SU-DHL-6 (cell line): ENCODE measurements around the gene ANKH.

Experiments used
- H2AFZ ChIP-seq: fragments of 200-600 bp; sonication (generic); 2 replicates; pipeline ENCODE4 v1.6.1; 2014; ENCODE audit warnings: low read depth, mild to moderate bottlenecking, moderate library complexity, mixed read lengths, antibody characterized with exemption, low read length; ENCODE audit not compliant: severe bottlenecking
- H3F3A ChIP-seq: fragments of 200-600 bp; shearing (Covaris generic); 2 replicates; pipeline ENCODE4 v1.6.0; 2016; ENCODE audit warnings: antibody characterized with exemption, mild to moderate bottlenecking; ENCODE audit not compliant: insufficient read depth
- H3K27ac ChIP-seq: fragments of 200-600 bp; sonication (generic); 2 replicates; pipeline ENCODE4 v1.5.1; 2016; ENCODE audit warnings: low read depth, mild to moderate bottlenecking, low read length, moderate library complexity, mixed read lengths
- H3K27me3 ChIP-seq: fragments of 200-600 bp; sonication (generic), shearing (Covaris generic); 2 replicates; pipeline ENCODE4 v1.6.0; 2014; ENCODE audit warnings: mild to moderate bottlenecking, low read length
- H3K36me3 ChIP-seq: fragments of 200-600 bp; sonication (generic); 2 replicates; pipeline ENCODE4 v1.6.1; 2014; ENCODE audit warnings: mild to moderate bottlenecking, low read length, mixed read lengths
- H3K4me2 ChIP-seq: fragments of 300-600, 200-600 bp; shearing (Covaris generic), sonication (generic); 2 replicates; pipeline ENCODE4 v1.6.0; 2014; ENCODE audit warnings: low read length, low read depth, mild to moderate bottlenecking; ENCODE audit not compliant: poor library complexity, severe bottlenecking
- H3K4me3 ChIP-seq: fragments of 200-600 bp; sonication (generic); 2 replicates; pipeline ENCODE4 v1.5.1; 2014; ENCODE audit warnings: antibody characterized with exemption, low read length, mild to moderate bottlenecking, mixed read lengths; ENCODE audit not compliant: insufficient read depth, poor library complexity, severe bottlenecking
- H3K79me2 ChIP-seq: fragments of 200-600 bp; sonication (generic); 2 replicates; pipeline ENCODE4 v1.6.1; 2014; ENCODE audit warnings: mild to moderate bottlenecking, low read length, moderate library complexity; ENCODE audit not compliant: insufficient read depth
- H3K9ac ChIP-seq: fragments of 200-600 bp; sonication (generic); 2 replicates; pipeline ENCODE4 v1.7.0; 2014; ENCODE audit warnings: mild to moderate bottlenecking, low read length
- H3K9me2 ChIP-seq: fragments of 200-600 bp; sonication (generic); replicated peaks from 2 replicates; pipeline ENCODE4 v1.6.1; 2014; ENCODE audit warnings: low read length; ENCODE audit not compliant: insufficient read depth
- H3K9me3 ChIP-seq: fragments of 200-600 bp; sonication (generic); 2 replicates; pipeline ENCODE4 v1.6.1; 2014; ENCODE audit warnings: low read length, mixed read lengths; ENCODE audit not compliant: insufficient read depth
- H4K20me1 ChIP-seq: fragments of 200-600 bp; sonication (generic); 2 replicates; pipeline ENCODE4 v1.6.1; 2014; ENCODE audit warnings: low read depth, mild to moderate bottlenecking, antibody characterized with exemption, low read length, moderate library complexity, mixed read lengths
- EZH2phosphoT487 ChIP-seq: fragments of 200-600 bp; sonication (generic), shearing (Covaris generic); conservative IDR thresholded peaks from 2 replicates; pipeline ENCODE4 v1.6.1; 2018; ENCODE audit warnings: mild to moderate bottlenecking, antibody characterized with exemption, low read length, moderate library complexity, mixed read lengths
- TF ChIP-seq, protein P1 (sequence below): fragments of 200-600 bp; sonication (generic); IDR thresholded peaks from one replicate; pipeline ENCODE4 v1.5.1; 2017; ENCODE audit warnings: antibody characterized with exemption, mild to moderate bottlenecking, low read length, moderate library complexity; ENCODE audit not compliant: insufficient read depth, poor library complexity, severe bottlenecking

Gene ANKH

DNA sequence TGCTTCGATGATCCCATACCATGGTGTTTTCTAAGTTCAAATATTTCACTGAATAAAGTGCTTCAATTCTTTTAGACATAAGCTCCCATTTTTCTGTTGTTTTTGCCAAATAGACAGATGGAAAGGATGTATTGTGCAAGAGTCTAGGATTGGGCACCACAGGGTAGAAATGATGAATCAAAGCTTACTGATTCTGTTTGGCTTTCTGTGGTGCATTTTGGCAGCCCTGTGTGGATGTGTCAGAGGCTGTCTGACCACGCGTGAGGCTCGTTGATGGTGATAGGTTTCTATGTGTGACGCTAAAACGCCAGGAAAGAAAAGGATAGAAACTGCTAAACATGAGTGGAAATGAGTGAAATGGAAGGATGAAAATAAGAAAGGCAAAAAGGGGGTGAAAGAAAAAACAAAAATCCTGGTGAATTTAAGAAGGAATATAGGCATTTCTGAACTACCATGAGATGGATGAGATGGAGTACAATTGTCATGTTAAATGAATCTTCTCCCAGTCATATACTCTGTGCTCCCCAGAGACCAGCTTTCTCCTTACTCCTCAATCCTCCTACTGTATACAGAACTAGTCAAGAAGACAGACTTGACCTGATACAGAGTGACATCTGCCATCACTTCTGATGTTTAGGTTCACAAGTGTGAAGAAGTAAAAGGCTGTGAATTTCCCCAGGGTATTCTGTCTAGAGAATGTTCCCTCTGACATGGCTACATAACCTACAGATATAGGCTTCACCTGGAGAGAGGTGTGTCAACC, 54.4 kb downstream of the ANKH start:
- H3K4me2 ChIP-seq: no peak overlapping the region
- no peak overlapping the region for H3K27ac ChIP-seq
- H3K9me2 ChIP-seq: no peaks in the 10 kb centered on the region
- H2AFZ ChIP-seq: no peak overlapping the region
- H3F3A ChIP-seq: 0 out of 2 replicates have a peak, but pooled peaks cover 1% of the 10 kb centered on the region
- H3K9ac ChIP-seq: no peak overlapping the region
- no peak for TF ChIP-seq EZH2phosphoT487
- TF ChIP-seq, protein P1, sequence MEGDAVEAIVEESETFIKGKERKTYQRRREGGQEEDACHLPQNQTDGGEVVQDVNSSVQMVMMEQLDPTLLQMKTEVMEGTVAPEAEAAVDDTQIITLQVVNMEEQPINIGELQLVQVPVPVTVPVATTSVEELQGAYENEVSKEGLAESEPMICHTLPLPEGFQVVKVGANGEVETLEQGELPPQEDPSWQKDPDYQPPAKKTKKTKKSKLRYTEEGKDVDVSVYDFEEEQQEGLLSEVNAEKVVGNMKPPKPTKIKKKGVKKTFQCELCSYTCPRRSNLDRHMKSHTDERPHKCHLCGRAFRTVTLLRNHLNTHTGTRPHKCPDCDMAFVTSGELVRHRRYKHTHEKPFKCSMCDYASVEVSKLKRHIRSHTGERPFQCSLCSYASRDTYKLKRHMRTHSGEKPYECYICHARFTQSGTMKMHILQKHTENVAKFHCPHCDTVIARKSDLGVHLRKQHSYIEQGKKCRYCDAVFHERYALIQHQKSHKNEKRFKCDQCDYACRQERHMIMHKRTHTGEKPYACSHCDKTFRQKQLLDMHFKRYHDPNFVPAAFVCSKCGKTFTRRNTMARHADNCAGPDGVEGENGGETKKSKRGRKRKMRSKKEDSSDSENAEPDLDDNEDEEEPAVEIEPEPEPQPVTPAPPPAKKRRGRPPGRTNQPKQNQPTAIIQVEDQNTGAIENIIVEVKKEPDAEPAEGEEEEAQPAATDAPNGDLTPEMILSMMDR: no peak
- H3K27me3 ChIP-seq: no peaks in the 10 kb centered on the region
- 0 out of 2 replicates have a peak, but pooled peaks cover 5% of the 10 kb centered on the region for H4K20me1 ChIP-seq
- no peaks in the 10 kb centered on the region for H3K36me3 ChIP-seq
- peaks cover 87% of the 10 kb centered on the region for H3K79me2 ChIP-seq
- H3K9me3 ChIP-seq: no peaks in the 10 kb centered on the region
- H3K4me3 ChIP-seq: no peak overlapping the region

- Histone ChIP-seq H3K4me2 (no peak overlapping the region), H3K4me3 (no peak overlapping the region), H4K20me1 (no peaks in the 10 kb centered on the region), H3K27ac (no peak overlapping the region), H3K36me3 (no peaks in the 10 kb centered on the region), H3K9me2 (no peaks in the 10 kb centered on the region), H3K79me2 (peaks cover 85% of the 10 kb centered on the region), H2AFZ (no peak overlapping the region), H3K9ac (no peak overlapping the region), H3K9me3 (no peaks in the 10 kb centered on the region), H3F3A (0 out of 2 replicates have a peak, but pooled peaks cover 2% of the 10 kb centered on the region), H3K27me3 (no peaks in the 10 kb centered on the region)
- TF ChIP-seq, protein P1: no peak
- no peak for TF ChIP-seq EZH2phosphoT487
Observed at GRCh38 chr5:14816374-14816998, 55.1 kb downstream of the ANKH start.

DNA sequence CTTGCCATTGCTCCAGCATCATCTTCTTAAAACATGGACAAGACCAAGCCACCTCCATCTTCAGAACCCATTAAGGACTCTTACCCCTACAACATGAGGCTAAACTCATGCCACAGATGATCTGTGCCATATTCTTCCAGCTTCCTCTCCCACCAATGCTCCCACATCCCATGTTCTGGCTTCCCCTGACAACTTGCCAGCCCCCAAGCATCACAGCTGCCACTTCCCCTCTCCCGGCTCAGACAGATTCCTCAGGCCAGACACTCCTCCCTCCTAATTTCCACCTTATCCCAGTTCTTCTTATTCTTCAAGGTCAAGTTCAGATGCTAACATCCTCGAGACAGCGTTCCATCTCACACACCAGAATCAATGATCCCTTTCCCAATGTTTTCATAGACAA, 57.8 kb downstream of the ANKH start:
- no peak overlapping the region for H3K4me3 ChIP-seq
- H3K4me2 ChIP-seq: no peak overlapping the region
- H2AFZ ChIP-seq: no peak overlapping the region
- H3K36me3 ChIP-seq: no peaks in the 10 kb centered on the region
- H3K27ac ChIP-seq: no peak overlapping the region
- TF ChIP-seq, protein P1: no peak
- TF ChIP-seq EZH2phosphoT487: no peak
- H3F3A ChIP-seq: 0 out of 2 replicates have a peak, but pooled peaks cover 2% of the 10 kb centered on the region
- no peaks in the 10 kb centered on the region for H4K20me1 ChIP-seq
- H3K79me2 ChIP-seq: peaks cover 65% of the 10 kb centered on the region
- no peaks in the 10 kb centered on the region for H3K27me3 ChIP-seq
- H3K9me3 ChIP-seq: no peaks in the 10 kb centered on the region
- H3K9me2 ChIP-seq: no peaks in the 10 kb centered on the region
- no peak overlapping the region for H3K9ac ChIP-seq
